Prostate gland (tissue), 2 donors: Measurements from ENCODE around the gene AK9.

Source experiments
- POLR2AphosphoS5 ChIP-seq: sonication (generic); formaldehyde crosslinking; IDR thresholded peaks from one replicate; pipeline ENCODE4 v1.6.1; 2017; ENCODE audit warnings: antibody characterized with exemption
- TF ChIP-seq, protein P1 (sequence below), 4 experiments: fragments of 200-600 bp in 2 of 4; fragments of 450-650 bp in 2 of 4; sonication (generic) in 2 of 4; IDR thresholded peaks; 1 replicate in 3 of 4; 2 replicates in 1 of 4; pipeline ENCODE4 v1.5.1; 2016 to 2019; ENCODE audit warnings: antibody characterized with exemption in 4 of 4, mild to moderate bottlenecking in 2 of 4, moderate library complexity in 2 of 4

DNA sequence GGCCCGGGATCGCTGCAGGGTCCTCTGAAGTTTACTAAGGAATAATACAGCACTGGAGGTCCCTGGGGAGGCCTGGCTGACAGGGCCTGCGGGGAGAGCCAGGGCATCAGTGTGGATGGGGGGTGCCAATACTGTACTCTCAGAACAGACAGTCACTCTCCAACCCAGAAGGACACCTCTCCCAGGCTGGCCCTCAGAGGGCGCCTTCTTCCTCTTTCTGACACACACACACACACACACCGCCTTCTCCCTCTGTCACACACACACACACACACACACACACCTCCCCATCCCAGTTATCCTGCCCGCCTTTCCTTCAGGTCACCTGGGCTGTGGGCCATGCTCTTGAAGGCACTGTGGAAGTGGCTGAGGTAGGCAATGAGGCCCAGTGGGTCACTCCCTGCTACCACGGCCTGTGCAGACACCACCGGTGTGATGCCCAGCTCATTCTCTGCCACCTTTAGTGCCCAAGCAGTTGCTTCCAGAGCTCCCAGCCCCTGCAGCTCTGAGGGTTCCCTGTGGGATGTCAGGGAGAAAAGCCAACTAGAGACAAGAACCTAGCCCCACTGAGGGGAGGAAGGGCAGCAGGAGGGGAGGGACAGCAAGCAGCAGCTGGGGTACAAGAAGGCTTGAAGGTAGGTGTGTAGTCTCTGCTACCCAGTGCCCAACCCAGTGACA, 243.0 kb downstream of the AK9 start:
- no peak for TF ChIP-seq POLR2AphosphoS5
- TF ChIP-seq, protein P1, sequence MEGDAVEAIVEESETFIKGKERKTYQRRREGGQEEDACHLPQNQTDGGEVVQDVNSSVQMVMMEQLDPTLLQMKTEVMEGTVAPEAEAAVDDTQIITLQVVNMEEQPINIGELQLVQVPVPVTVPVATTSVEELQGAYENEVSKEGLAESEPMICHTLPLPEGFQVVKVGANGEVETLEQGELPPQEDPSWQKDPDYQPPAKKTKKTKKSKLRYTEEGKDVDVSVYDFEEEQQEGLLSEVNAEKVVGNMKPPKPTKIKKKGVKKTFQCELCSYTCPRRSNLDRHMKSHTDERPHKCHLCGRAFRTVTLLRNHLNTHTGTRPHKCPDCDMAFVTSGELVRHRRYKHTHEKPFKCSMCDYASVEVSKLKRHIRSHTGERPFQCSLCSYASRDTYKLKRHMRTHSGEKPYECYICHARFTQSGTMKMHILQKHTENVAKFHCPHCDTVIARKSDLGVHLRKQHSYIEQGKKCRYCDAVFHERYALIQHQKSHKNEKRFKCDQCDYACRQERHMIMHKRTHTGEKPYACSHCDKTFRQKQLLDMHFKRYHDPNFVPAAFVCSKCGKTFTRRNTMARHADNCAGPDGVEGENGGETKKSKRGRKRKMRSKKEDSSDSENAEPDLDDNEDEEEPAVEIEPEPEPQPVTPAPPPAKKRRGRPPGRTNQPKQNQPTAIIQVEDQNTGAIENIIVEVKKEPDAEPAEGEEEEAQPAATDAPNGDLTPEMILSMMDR (IDR thresholded peaks at IDR 0.05): no peak
